ENCODE measurements around the gene DOCK1.

The DOCK1 gene

DNA sequence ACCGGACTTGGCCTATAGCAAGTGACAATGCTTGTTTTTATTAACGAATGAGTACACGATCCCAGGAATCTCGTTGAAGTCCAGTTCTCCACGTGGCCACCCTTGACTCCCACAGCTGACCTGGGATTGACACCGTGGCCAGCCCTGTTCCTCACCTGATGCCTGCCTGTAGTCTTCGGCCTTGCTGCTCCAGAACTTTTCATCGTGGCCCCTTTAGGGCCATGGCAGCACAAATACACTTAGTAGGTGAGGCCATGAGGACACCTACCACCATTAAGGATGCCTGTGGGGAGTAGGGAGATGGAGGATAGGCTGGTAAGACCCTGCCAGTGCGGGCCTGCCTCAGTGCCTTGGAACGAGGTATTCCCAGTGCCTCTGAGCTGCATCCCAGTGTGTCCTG is 321.8 kb downstream of the DOCK1 start:
- Histone ChIP-seq H3K4me1 (ENCODE audit: insufficient read depth, low read length) (no peaks in the 10 kb centered on the region), H3K9me3 (ENCODE audit: control insufficient read depth, insufficient read depth, low read length) (no peaks in the 10 kb centered on the region), H3K9ac (ENCODE audit: low read depth, low read length) (no peak overlapping the region), H3K36me3 (ENCODE audit: insufficient read depth, low read length) (no peaks in the 10 kb centered on the region)

DNA sequence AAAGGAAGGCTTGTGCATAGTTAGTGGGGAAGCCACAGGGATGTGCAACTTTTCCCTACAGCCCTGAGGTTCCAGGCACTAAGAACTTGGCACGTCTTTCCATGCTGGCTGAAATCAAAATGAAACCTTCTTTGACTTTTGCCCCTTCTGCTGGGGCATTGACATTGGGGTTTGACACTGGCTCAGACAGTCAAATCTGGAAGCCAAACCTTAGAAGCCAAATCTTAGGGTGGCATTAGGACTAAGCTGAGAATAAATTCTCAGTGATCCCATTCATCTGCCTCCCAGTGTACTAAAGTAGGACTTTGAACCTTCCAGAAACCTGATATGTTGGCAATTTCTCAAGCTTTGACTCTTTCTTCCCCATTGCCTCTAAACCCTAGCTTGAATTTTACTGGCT is 322.4 kb downstream of the DOCK1 start:
- Histone ChIP-seq H3K9me3 (ENCODE audit: control insufficient read depth, insufficient read depth, low read length) (no peaks in the 10 kb centered on the region), H3K4me1 (ENCODE audit: insufficient read depth, low read length) (no peaks in the 10 kb centered on the region), H3K9ac (ENCODE audit: low read depth, low read length) (no peak overlapping the region), H3K36me3 (ENCODE audit: insufficient read depth, low read length) (no peaks in the 10 kb centered on the region)

DNA sequence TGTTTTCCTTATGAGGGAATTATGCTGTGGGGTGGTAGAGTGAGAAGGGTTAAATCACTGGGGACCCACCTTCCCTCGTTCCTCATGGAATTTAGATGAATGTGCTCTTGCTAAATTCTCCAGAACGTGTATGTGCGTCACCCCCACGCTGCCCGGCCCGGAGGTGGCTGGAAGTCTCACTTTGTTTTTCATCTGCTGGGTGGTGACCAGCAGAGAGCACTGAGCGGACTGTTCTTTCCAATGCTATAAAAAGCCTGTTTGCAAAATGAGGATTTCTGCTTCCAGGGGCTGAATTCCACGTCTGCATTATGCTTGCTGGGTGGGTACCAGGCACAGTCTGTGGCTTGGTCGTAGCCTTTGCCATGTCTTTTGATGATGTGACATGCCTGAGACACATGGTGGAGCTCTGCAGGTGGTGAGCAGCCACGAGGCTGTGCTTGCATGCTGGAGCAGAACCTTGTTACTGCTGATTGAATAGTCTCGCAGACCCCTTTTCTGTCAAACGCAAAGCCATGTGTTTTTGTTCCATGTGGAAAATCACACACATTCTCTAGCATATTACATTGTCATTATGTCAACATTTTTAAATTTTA is 323.1 kb downstream of the DOCK1 start:
- no peaks in the 10 kb centered on the region for H3K4me1 ChIP-seq (ENCODE audit: insufficient read depth, low read length)
- H3K36me3 ChIP-seq (ENCODE audit: insufficient read depth, low read length), result no peaks in the 10 kb centered on the region
- H3K9me3 ChIP-seq (ENCODE audit: control insufficient read depth, insufficient read depth, low read length), result no peaks in the 10 kb centered on the region
- no peak overlapping the region for H3K9ac ChIP-seq (ENCODE audit: low read depth, low read length)

DNA sequence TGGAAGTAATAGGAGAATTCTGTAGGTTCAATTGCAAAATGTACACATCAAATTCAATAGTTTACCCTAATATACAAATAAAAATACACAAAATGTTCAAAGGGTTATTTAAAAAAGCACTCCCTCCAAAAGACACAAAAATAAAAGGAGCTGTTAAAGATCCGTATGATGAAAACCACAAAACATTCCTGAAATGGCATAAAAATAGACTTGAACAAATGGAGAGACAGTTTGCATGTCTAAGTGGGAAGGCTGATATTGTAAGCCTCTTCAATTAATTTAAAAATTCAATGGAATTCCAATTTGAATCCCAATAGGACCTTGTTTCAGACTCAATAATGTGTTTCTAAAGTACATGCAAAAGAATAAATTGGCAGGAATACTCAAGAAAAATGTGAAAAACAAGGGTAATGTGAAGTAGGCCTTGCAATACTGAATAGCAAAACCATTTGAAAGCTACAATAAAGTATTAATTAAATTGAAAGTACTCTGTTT is 329.1 kb downstream of the DOCK1 start:
- Histone ChIP-seq H3K36me3 (ENCODE audit: insufficient read depth, low read length) (no peaks in the 10 kb centered on the region), H3K4me1 (ENCODE audit: insufficient read depth, low read length) (no peaks in the 10 kb centered on the region), H3K9me3 (ENCODE audit: control insufficient read depth, insufficient read depth, low read length) (no peaks in the 10 kb centered on the region), H3K9ac (ENCODE audit: low read depth, low read length) (no peak overlapping the region)

DNA sequence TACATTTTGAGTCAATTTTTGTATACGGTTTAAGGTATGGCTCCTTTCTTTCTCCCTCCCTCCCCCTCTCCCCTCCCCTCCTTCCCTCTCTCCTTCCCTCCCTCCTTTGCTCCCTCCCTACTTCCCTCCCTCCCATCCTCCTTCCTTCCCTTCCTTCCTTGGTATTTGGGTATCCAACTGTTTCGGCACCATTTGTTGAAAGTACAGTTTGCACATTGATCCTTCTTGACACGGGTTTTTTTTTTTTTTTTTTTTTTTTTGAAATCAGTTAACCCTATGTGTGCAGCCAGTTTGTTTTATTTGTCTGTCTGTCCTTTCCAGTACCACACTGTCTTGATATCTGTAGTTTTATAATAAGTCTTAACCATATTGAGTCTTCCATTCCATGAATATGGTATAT is 331.0 kb downstream of the DOCK1 start:
- H3K9me3 ChIP-seq (ENCODE audit: control insufficient read depth, insufficient read depth, low read length), result no peaks in the 10 kb centered on the region
- no peak overlapping the region for H3K9ac ChIP-seq (ENCODE audit: low read depth, low read length)
- H3K4me1 ChIP-seq (ENCODE audit: insufficient read depth, low read length), result no peaks in the 10 kb centered on the region
- H3K36me3 ChIP-seq (ENCODE audit: insufficient read depth, low read length), result no peaks in the 10 kb centered on the region

DNA sequence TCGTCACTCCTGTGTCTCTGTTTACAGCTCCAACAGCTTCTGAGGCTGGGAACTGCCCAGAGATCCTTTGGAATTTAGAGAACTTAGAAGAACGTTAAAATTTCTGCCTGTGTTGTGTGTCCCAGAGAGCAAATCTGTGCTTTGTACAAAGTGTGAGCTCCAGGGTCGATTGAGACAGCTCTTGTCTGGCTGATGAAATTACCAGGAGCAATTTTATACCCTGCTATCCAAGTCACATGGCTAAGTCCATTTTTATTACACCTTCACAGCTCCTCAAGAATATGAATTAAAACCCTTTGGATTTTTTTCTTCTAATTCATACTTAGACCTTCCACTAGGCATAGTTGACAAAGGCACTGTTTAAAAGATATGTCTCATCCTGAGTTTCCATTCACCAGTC is 337.7 kb downstream of the DOCK1 start:
- H3K9me3 ChIP-seq (ENCODE audit: control insufficient read depth, insufficient read depth, low read length), result no peaks in the 10 kb centered on the region
- H3K36me3 ChIP-seq (ENCODE audit: insufficient read depth, low read length), result no peaks in the 10 kb centered on the region
- H3K9ac ChIP-seq (ENCODE audit: low read depth, low read length), result no peak overlapping the region
- no peaks in the 10 kb centered on the region for H3K4me1 ChIP-seq (ENCODE audit: insufficient read depth, low read length)

DNA sequence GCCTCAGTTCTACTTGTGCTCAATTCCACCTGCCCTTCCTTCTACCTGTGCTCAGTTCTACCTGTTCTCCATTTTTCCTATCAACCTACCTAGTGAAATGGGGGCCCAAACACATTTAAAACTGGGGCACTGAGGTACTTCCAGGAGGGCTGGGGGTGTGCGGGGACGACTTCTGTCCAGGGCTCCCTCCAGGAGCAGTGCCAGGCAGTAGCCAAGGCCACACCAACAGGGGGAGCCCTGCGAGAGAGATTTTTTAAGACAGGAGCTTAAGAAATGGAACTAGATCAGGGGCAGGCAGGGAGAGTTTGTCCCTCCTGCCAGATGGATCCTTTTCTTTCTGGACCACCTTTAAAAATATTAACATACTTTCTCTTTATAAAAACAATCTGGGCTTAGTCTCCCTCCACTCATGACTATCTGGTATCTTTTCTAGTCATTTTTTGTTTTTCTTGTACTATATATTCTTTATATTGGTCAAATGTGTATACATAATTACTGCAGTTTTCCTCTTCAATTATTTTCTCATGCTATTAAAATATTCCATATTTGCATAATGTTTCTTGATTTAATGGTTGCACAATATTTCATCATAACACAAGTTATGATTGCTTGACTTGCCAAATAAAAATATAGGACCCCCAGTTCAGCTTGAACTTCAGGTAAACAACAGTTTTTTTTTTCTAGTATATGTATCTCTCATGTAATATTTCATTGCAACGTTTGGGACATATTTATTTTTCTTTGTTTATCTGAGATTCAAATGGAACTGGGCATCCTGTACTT is 338.5 kb downstream of the DOCK1 start:
- Histone ChIP-seq H3K9ac (ENCODE audit: low read depth, low read length) (no peak overlapping the region), H3K36me3 (ENCODE audit: insufficient read depth, low read length) (peaks cover 3% of the 10 kb centered on the region; the same call in 1 of the 2 replicates), H3K4me1 (ENCODE audit: insufficient read depth, low read length) (no peaks in the 10 kb centered on the region), H3K9me3 (ENCODE audit: control insufficient read depth, insufficient read depth, low read length) (no peaks in the 10 kb centered on the region)

DNA sequence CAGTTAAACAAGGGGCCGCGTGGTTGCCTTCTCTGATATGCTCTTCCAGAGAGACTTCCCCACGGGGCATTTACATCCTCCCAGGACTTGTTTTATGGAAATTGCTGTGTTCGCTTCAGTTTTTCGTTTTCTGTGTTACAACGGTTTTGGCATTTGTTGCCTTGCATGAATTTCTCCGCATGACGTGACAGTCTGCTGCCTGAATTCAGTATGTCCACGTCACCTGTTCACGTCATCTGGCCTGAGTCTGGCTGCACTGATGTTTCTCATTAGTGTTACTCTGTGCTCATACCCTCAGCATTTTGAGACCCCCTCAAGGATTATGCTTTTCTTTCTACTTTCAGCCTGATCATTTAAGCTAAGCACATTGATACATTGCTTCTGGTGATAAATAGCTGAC is 340.2 kb downstream of the DOCK1 start:
- Histone ChIP-seq H3K4me1 (ENCODE audit: insufficient read depth, low read length) (no peaks in the 10 kb centered on the region), H3K36me3 (ENCODE audit: insufficient read depth, low read length) (peaks cover 6% of the 10 kb centered on the region; the same call in 1 of the 2 replicates), H3K9me3 (ENCODE audit: control insufficient read depth, insufficient read depth, low read length) (no peaks in the 10 kb centered on the region), H3K9ac (ENCODE audit: low read depth, low read length) (no peak overlapping the region)

DNA sequence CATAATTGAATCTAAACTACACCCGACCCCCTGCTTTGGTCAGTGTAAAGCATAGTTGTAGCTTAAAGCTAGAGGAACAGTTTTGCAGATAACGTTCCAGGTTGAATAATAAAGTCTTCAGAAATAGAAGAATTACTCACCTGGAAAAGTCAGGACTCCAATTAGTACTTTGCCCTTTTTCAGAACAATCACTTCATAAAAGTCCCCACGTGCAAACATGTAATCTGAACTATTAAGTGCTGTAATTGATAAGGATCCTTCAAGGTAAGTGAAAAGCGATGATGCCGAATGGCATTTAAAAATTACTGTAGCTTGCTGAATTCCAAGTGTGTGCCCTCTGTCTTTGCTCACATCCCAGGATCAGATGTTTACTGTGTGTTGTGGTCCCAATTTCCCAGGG is 344.8 kb downstream of the DOCK1 start:
- Histone ChIP-seq H3K9me3 (ENCODE audit: control insufficient read depth, insufficient read depth, low read length) (no peaks in the 10 kb centered on the region), H3K4me1 (ENCODE audit: insufficient read depth, low read length) (no peaks in the 10 kb centered on the region), H3K9ac (ENCODE audit: low read depth, low read length) (no peak overlapping the region), H3K36me3 (ENCODE audit: insufficient read depth, low read length) (peaks cover 6% of the 10 kb centered on the region; the same call in 1 of the 2 replicates)

DNA sequence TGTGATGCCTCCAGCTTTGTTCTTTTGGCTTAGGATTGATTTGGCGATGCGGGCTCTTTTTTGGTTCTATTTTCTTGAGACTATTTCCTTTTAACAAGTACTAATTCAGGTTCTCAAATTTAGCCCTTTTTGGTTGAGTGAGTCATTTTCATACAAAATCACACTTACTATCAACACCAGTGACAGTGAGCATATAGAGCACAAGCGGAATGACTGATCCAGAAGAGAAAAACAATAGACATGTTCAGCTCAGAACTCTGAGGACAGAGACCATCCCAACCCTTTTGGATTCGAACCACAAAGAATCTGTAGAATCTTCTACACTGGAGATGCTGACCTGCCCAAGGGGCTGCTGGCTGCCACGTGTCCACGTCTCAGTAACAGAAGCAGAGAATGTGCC is 347.6 kb downstream of the DOCK1 start:
- Histone ChIP-seq H3K9ac (ENCODE audit: low read depth, low read length) (no peak overlapping the region), H3K36me3 (ENCODE audit: insufficient read depth, low read length) (peaks cover 6% of the 10 kb centered on the region; the same call in 1 of the 2 replicates), H3K9me3 (ENCODE audit: control insufficient read depth, insufficient read depth, low read length) (no peaks in the 10 kb centered on the region), H3K4me1 (ENCODE audit: insufficient read depth, low read length) (no peaks in the 10 kb centered on the region)

DNA sequence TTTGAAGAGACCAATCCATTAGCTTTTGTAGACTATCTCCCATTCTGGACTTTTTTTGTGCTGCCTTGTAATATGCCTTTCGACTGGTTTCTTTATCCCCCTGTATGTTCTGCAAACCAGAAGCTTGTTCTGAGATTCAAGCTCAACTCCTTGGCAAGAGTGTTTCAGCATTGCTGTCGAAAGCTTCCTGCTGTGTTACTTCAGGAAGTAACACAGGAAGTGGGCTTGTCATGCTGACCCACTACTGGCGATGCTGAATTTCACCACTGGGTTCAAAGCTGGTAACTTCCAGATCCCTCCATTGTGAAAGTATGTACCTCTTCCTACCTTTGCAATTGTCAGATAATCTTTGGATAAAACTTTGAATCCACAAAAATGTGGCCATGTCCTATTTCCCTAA is 349.0 kb downstream of the DOCK1 start:
- Histone ChIP-seq H3K9me3 (ENCODE audit: control insufficient read depth, insufficient read depth, low read length) (no peaks in the 10 kb centered on the region), H3K36me3 (ENCODE audit: insufficient read depth, low read length) (0 out of 2 replicates have a peak, but pooled peaks cover 2% of the 10 kb centered on the region), H3K4me1 (ENCODE audit: insufficient read depth, low read length) (no peaks in the 10 kb centered on the region), H3K9ac (ENCODE audit: low read depth, low read length) (no peak overlapping the region)

DNA sequence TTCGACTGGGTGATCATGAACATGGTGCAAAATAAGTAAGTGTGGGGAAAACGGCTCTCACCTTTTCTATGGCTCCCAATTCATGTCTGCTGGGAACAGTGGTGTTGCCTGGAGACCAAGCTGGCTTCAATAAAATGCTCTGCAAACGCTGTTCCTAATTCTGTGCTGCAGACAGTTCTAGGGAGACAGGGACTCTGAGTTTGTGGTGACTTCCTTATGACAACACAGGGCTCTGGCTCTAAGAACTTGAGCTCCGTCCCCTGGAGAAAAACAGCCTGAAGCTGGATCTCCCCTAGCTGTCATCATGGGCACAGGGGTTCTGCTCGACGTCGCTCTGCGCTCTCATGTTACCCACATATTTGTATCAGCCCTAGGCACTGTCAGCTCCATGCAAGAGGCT is 352.2 kb downstream of the DOCK1 start:
- no peaks in the 10 kb centered on the region for H3K4me1 ChIP-seq (ENCODE audit: insufficient read depth, low read length)
- no peak overlapping the region for H3K9ac ChIP-seq (ENCODE audit: low read depth, low read length)
- no peaks in the 10 kb centered on the region for H3K9me3 ChIP-seq (ENCODE audit: control insufficient read depth, insufficient read depth, low read length)
- no peaks in the 10 kb centered on the region for H3K36me3 ChIP-seq (ENCODE audit: insufficient read depth, low read length)

DNA sequence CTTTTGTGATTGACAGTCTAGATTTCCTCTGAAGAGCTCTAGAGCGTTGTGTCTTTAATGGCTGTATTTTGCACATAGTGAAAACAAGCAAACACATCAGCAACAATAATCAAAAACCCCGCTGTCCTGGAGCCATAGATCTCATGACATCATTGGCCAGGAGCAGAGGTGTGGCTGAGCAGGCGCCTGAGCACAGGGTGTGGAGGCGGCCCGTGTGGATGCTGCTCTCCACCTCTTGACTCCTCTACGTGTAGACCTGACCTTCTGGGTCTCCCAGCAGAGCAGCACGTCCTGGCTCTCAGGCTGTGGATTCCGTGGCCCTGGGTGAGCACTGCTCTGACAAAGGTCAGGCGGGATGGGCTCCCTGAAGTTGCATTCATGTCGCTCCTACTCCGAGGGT is 354.1 kb downstream of the DOCK1 start:
- no peaks in the 10 kb centered on the region for H3K4me1 ChIP-seq (ENCODE audit: insufficient read depth, low read length)
- H3K9me3 ChIP-seq (ENCODE audit: control insufficient read depth, insufficient read depth, low read length), result no peaks in the 10 kb centered on the region
- H3K36me3 ChIP-seq (ENCODE audit: insufficient read depth, low read length), result no peaks in the 10 kb centered on the region
- no peak overlapping the region for H3K9ac ChIP-seq (ENCODE audit: low read depth, low read length)

DNA sequence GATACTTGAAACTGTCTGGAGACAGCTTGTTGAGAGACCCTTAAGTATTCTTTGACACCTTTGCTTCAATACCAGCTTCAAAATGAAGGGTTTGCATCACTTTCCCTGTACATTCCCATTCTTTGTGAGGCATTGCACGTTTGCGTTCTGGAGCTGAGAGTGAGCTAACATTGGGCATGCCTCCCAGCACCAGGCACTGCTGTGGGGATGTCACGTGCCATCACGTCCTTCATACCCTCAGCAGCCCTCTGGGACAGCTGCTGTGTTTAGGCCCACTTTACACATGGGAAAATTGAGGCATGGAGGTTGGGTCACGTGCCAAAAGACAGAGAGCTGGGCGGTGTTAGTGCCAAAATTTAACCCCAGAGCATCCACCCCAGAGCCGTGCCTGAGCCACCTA is 357.4 kb downstream of the DOCK1 start:
- no peak overlapping the region for H3K9ac ChIP-seq (ENCODE audit: low read depth, low read length)
- no peaks in the 10 kb centered on the region for H3K36me3 ChIP-seq (ENCODE audit: insufficient read depth, low read length)
- H3K9me3 ChIP-seq (ENCODE audit: control insufficient read depth, insufficient read depth, low read length), result no peaks in the 10 kb centered on the region
- no peaks in the 10 kb centered on the region for H3K4me1 ChIP-seq (ENCODE audit: insufficient read depth, low read length)

DNA sequence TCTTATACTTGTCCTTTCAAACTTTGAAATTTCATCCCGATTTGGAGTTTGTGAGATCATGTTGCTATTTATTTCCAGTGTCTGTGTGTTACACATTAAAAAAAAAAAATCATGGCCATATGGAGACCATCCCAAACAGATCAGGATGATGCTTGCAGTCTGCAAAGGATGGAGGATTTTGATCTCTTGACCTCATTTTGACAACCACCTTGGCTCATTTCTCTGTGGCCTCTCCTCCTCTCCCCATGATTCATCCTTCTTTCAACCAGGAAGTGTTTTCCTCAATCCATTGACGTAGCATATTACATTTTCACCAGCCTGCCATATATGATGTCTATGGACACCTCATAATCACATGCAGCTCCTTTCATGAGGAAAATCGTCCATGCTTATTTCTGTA is 360.1 kb downstream of the DOCK1 start:
- H3K4me1 ChIP-seq (ENCODE audit: insufficient read depth, low read length), result no peaks in the 10 kb centered on the region
- no peak overlapping the region for H3K9ac ChIP-seq (ENCODE audit: low read depth, low read length)
- H3K9me3 ChIP-seq (ENCODE audit: control insufficient read depth, insufficient read depth, low read length), result no peaks in the 10 kb centered on the region
- H3K36me3 ChIP-seq (ENCODE audit: insufficient read depth, low read length), result no peaks in the 10 kb centered on the region
